OCI-LY7 (cell line): Measurements from ENCODE around the gene ZMAT5. TPM values are rescaled to one million over a fixed set of nuclear protein-coding genes. Genes with fewer than 3 reads are reported as not detected.

ENCODE experiments used
- BruUV-seq: library from RNA; stranded (reverse); fragments of 400-500 nt; replicated peaks from 2 replicates; lab custom pipeline; 2021; lab: Mats Ljungman, UMichigan
- CTCF ChIA-PET: fragments of 300-600 bp; sonication (Branson Sonifier 250); formaldehyde crosslinking; loops from one replicate; lab custom pipeline; 2022; ENCODE audit warnings: antibody characterized with exemption; ENCODE audit not compliant: unreplicated experiment; lab: Charles Lee
- POLR2A ChIA-PET: fragments of 300-600 bp; sonication (Branson Sonifier 250); formaldehyde crosslinking; loops from one replicate; lab custom pipeline; 2022; ENCODE audit warnings: antibody characterized with exemption; lab: Charles Lee
- DNase-seq: peaks from one replicate; pipeline ENCODE4 v3.0.0-alpha.2; 2015; ENCODE audit warnings: low spot score
- H2AFZ ChIP-seq: fragments of 200-600 bp; sonication (generic), shearing (Covaris generic); 2 replicates; pipeline ENCODE4 v1.6.1; 2014; ENCODE audit warnings: mild to moderate bottlenecking, antibody characterized with exemption, low read length, moderate library complexity
- H3K27ac ChIP-seq: fragments of 200-600 bp; sonication (generic); 2 replicates; pipeline ENCODE4 v1.5.1; 2014; ENCODE audit warnings: mixed run types, low read depth, mild to moderate bottlenecking, moderate library complexity, low read length, inconsistent platforms; ENCODE audit not compliant: poor library complexity, severe bottlenecking
- H3K36me3 ChIP-seq: fragments of 200-600 bp; sonication (generic); 2 replicates; pipeline ENCODE4 v1.6.1; 2014; ENCODE audit warnings: mild to moderate bottlenecking, antibody characterized with exemption, low read length, moderate library complexity, mixed read lengths; ENCODE audit not compliant: insufficient read depth
- H3K4me1 ChIP-seq: fragments of 200-600 bp; sonication (generic); 2 replicates; pipeline ENCODE4 v1.5.1; 2014; ENCODE audit warnings: mild to moderate bottlenecking, low read length; ENCODE audit not compliant: insufficient read depth, poor library complexity, severe bottlenecking
- H3K4me2 ChIP-seq: fragments of 200-600 bp; sonication (generic); 2 replicates; pipeline ENCODE4 v1.6.1; 2014; ENCODE audit warnings: mild to moderate bottlenecking, low read length
- H3K4me3 ChIP-seq: fragments of 200-600 bp; sonication (generic); 2 replicates; pipeline ENCODE4 v1.5.1; 2014; ENCODE audit warnings: mild to moderate bottlenecking, low read depth, low read length; ENCODE audit not compliant: poor library complexity, severe bottlenecking
- H3K79me2 ChIP-seq: fragments of 200-600 bp; sonication (generic); 2 replicates; pipeline ENCODE4 v1.6.1; 2016; ENCODE audit warnings: low read depth, mild to moderate bottlenecking, low read length, moderate library complexity, mixed read lengths; ENCODE audit not compliant: insufficient read depth
- H3K9me2 ChIP-seq: fragments of 200-600 bp; sonication (generic); 2 replicates; pipeline ENCODE4 v1.6.1; 2016; ENCODE audit warnings: mild to moderate bottlenecking, low read length, mixed read lengths; ENCODE audit not compliant: insufficient read depth
- H3K9me3 ChIP-seq: fragments of 200-600 bp; sonication (generic); 2 replicates; pipeline ENCODE4 v1.6.1; 2014; ENCODE audit warnings: mild to moderate bottlenecking, mixed run types, low read length, mixed read lengths
- H4K20me1 ChIP-seq: fragments of 200-600 bp; sonication (generic); 2 replicates; pipeline ENCODE4 v1.6.1; 2014; ENCODE audit warnings: mild to moderate bottlenecking, antibody characterized with exemption, low read length, moderate library complexity, mixed read lengths; ENCODE audit not compliant: insufficient read depth
- CTCF ChIP-seq: fragments of 200-600 bp; sonication (generic); conservative IDR thresholded peaks from 2 replicates; pipeline ENCODE4 v1.5.1; 2014; ENCODE audit warnings: mild to moderate bottlenecking, antibody characterized with exemption, low read length, moderate library complexity, mixed read lengths
- EZH2phosphoT487 ChIP-seq: fragments of 200-600 bp; sonication (generic); IDR thresholded peaks from 2 replicates; pipeline ENCODE4 v1.6.1; 2018; ENCODE audit warnings: low read depth, borderline replicate concordance, mild to moderate bottlenecking, mixed run types, antibody characterized with exemption, low read length, moderate library complexity, mixed read lengths
- intact Hi-C: fragments of 100-400 bp; cut with micrococcal nuclease; formaldehyde crosslinking; loops from one replicate; pipeline ENCODE4 v1.10.0; 2022; ENCODE audit not compliant: unreplicated experiment
- total RNA-seq, 2 experiments: library from RNA; depleted of rRNA in 1 of 2; stranded (reverse); fragments of >200 nt in 1 of 2; shearing (Covaris generic) in 1 of 2; gene quantifications; 2 replicates each; pipeline ENCODE4 v1.2.3, GENCODE V29; 2014 to 2022

The ZMAT5 gene
- total RNA-seq, 2 experiments from 2014 or later: 19.1 to 21.2 TPM

GRCh38 chr22:29695129-29695926 is 71.5 kb downstream of the ZMAT5 start:
- TF ChIP-seq CTCF (no peak), EZH2phosphoT487 (no peak)
- no peaks in the 10 kb centered on the region for H4K20me1 ChIP-seq
- ChIA-PET POLR2A (no interaction called here), CTCF (no interaction called here)
- H3K4me1 ChIP-seq: no peaks in the 10 kb centered on the region
- no peak overlapping the region for H2AFZ ChIP-seq
- BruUV-seq: no TSS peak
- no peak overlapping the region for H3K4me3 ChIP-seq
- H3K79me2 ChIP-seq: no peaks in the 10 kb centered on the region
- H3K27ac ChIP-seq: no peak overlapping the region
- H3K9me2 ChIP-seq: no peaks in the 10 kb centered on the region
- H3K9me3 ChIP-seq: no peaks in the 10 kb centered on the region
- H3K4me2 ChIP-seq: no peak overlapping the region
- no peak for DNase-seq
- H3K36me3 ChIP-seq: peaks cover 6% of the 10 kb centered on the region; the same call in 1 of the 2 replicates
- intact Hi-C loops: no loop called here

GRCh38 chr22:29693671-29694070 is 73.1 kb downstream of the ZMAT5 start:
- no peak overlapping the region for H2AFZ ChIP-seq
- intact Hi-C loops: no loop called here
- H3K9me2 ChIP-seq: no peaks in the 10 kb centered on the region
- no peak overlapping the region for H3K27ac ChIP-seq
- CTCF ChIA-PET: no interaction called here
- H3K79me2 ChIP-seq: no peaks in the 10 kb centered on the region
- H3K36me3 ChIP-seq: peaks cover 6% of the 10 kb centered on the region; the same call in 1 of the 2 replicates
- no peak overlapping the region for H3K4me3 ChIP-seq
- no TSS peak for BruUV-seq
- no peaks in the 10 kb centered on the region for H3K9me3 ChIP-seq
- DNase-seq: no peak
- POLR2A ChIA-PET: no interaction called here
- no peaks in the 10 kb centered on the region for H3K4me1 ChIP-seq
- no peak overlapping the region for H3K4me2 ChIP-seq
- H4K20me1 ChIP-seq: no peaks in the 10 kb centered on the region
- TF ChIP-seq EZH2phosphoT487 (no peak), CTCF (no peak)

GRCh38 chr22:29693161-29693560 is 73.6 kb downstream of the ZMAT5 start:
- no peak overlapping the region for H3K27ac ChIP-seq
- ChIA-PET CTCF (no interaction called here), POLR2A (interaction anchor here (0.6 kb wide), 1 partner anchor 99 kb away, joined by 3 read pairs; no protein-coding TSS in a partner anchor)
- peaks cover 6% of the 10 kb centered on the region; the same call in 1 of the 2 replicates for H3K36me3 ChIP-seq
- H4K20me1 ChIP-seq: no peaks in the 10 kb centered on the region
- no peaks in the 10 kb centered on the region for H3K4me1 ChIP-seq
- DNase-seq: no peak
- no peaks in the 10 kb centered on the region for H3K79me2 ChIP-seq
- TF ChIP-seq CTCF (no peak), EZH2phosphoT487 (no peak)
- no peaks in the 10 kb centered on the region for H3K9me3 ChIP-seq
- H3K9me2 ChIP-seq: no peaks in the 10 kb centered on the region
- H2AFZ ChIP-seq: no peak overlapping the region
- BruUV-seq: no TSS peak
- H3K4me3 ChIP-seq: no peak overlapping the region
- intact Hi-C loops: no loop called here
- H3K4me2 ChIP-seq: no peak overlapping the region
